H1 (cell line): ENCODE measurements around the gene KCNE4.

Source experiments
- CHD2 ChIP-seq: IDR thresholded peaks from 2 replicates; pipeline ENCODE4 v1.6.1; 2012; ENCODE audit warnings: low read length, improper control_type of control experiment
- GABPA ChIP-seq: IDR thresholded peaks from 2 replicates; pipeline ENCODE4 v1.6.1; 2011; ENCODE audit warnings: mild to moderate bottlenecking, low read length, moderate library complexity, borderline replicate concordance; ENCODE audit not compliant: insufficient read depth
- NANOG ChIP-seq: IDR thresholded peaks from 2 replicates; pipeline ENCODE4 v1.6.1; 2011; ENCODE audit warnings: low read length, low read depth, mild to moderate bottlenecking, inconsistent platforms; ENCODE audit not compliant: insufficient read depth, poor library complexity, severe bottlenecking
- SUZ12 ChIP-seq: fragments of 200-600 bp; sonication (generic); IDR thresholded peaks from 2 replicates; pipeline ENCODE4 v1.6.1; 2012; ENCODE audit warnings: mild to moderate bottlenecking, inconsistent platforms, low read length, moderate library complexity, mixed read lengths
- USF2 ChIP-seq: IDR thresholded peaks from 2 replicates; pipeline ENCODE4 v1.6.1; 2011; ENCODE audit warnings: low read length, improper control_type of control experiment
- TF ChIP-seq, protein P1 (sequence below), 3 experiments: IDR thresholded peaks; 1 replicate in 2 of 3; 2 replicates in 1 of 3; pipeline versions ENCODE4 v1.5.1 to v1.6.1; 2011; ENCODE audit warnings: low read length in 3 of 3, mild to moderate bottlenecking in 3 of 3, inconsistent platforms in 2 of 3, low read depth in 1 of 3, moderate library complexity in 1 of 3; ENCODE audit not compliant: insufficient read depth in 1 of 3; ENCODE audit errors: control extremely low read depth in 1 of 3

- TF ChIP-seq, protein P1, sequence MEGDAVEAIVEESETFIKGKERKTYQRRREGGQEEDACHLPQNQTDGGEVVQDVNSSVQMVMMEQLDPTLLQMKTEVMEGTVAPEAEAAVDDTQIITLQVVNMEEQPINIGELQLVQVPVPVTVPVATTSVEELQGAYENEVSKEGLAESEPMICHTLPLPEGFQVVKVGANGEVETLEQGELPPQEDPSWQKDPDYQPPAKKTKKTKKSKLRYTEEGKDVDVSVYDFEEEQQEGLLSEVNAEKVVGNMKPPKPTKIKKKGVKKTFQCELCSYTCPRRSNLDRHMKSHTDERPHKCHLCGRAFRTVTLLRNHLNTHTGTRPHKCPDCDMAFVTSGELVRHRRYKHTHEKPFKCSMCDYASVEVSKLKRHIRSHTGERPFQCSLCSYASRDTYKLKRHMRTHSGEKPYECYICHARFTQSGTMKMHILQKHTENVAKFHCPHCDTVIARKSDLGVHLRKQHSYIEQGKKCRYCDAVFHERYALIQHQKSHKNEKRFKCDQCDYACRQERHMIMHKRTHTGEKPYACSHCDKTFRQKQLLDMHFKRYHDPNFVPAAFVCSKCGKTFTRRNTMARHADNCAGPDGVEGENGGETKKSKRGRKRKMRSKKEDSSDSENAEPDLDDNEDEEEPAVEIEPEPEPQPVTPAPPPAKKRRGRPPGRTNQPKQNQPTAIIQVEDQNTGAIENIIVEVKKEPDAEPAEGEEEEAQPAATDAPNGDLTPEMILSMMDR (IDR thresholded peaks at IDR 0.05; ENCODE audit: control extremely low read depth in 1 of 3, insufficient read depth in 1 of 3, low read depth in 1 of 3, low read length in 3 of 3): no peak
- no peak for TF ChIP-seq GABPA
- no peak for TF ChIP-seq SUZ12
- no peak for TF ChIP-seq NANOG
- TF ChIP-seq USF2: no peak
- TF ChIP-seq CHD2: no peak
These were observed 20.8 kb downstream of the KCNE4 start for GRCh38 chr2:223072826-223073225.
